A549 (cell line): Measurements from ENCODE around the gene FGGY.

ENCODE experiments used
- CHD4 ChIP-seq: fragments of 200-600 bp; sonication (generic); IDR thresholded peaks from 2 replicates; pipeline ENCODE4 v1.6.1; 2016; ENCODE audit warnings: antibody characterized with exemption, mild to moderate bottlenecking, borderline replicate concordance
- CTCF ChIP-seq: fragments of >200 bp; sonication (Bioruptor Twin); formaldehyde crosslinking; IDR thresholded peaks from 3 replicates; pipeline ENCODE4 v1.5.1; 2016
- EP300 ChIP-seq, 2 experiments: fragments of >200 bp; sonication (Bioruptor Twin); formaldehyde crosslinking; IDR thresholded peaks; 2 replicates in 1 of 2; 3 replicates in 1 of 2; pipeline ENCODE4 v1.6.1; 2016 to 2017
- MAZ ChIP-seq: fragments of 150-350 bp; IDR thresholded peaks from 2 replicates; pipeline ENCODE4 v1.6.1; 2014; ENCODE audit warnings: antibody characterized with exemption, low read depth, low read length, borderline replicate concordance
- POLR2A ChIP-seq: IDR thresholded peaks from 2 replicates; pipeline ENCODE4 v1.6.1; 2012; ENCODE audit warnings: mild to moderate bottlenecking, low read length
- RFX5 ChIP-seq: fragments of 450-650 bp; IDR thresholded peaks from 2 replicates; pipeline ENCODE4 v1.7.1; 2014; ENCODE audit warnings: antibody characterized with exemption, mild to moderate bottlenecking, moderate library complexity
- SMC3 ChIP-seq: fragments of >200 bp; sonication (Bioruptor Twin); formaldehyde crosslinking; IDR thresholded peaks from 3 replicates; pipeline ENCODE4 v1.6.1; 2018; ENCODE audit warnings: inconsistent platforms
- TF ChIP-seq, protein P1 (sequence below): fragments of 250-450 bp; sonication (Bioruptor Pico); IDR thresholded peaks from 2 replicates; pipeline ENCODE4 v1.5.0; 2021; ENCODE audit warnings: mild to moderate bottlenecking, moderate library complexity, borderline replicate concordance
- TF ChIP-seq, protein P2 (sequence below): IDR thresholded peaks from 2 replicates; pipeline ENCODE4 v1.6.1; 2012

DNA sequence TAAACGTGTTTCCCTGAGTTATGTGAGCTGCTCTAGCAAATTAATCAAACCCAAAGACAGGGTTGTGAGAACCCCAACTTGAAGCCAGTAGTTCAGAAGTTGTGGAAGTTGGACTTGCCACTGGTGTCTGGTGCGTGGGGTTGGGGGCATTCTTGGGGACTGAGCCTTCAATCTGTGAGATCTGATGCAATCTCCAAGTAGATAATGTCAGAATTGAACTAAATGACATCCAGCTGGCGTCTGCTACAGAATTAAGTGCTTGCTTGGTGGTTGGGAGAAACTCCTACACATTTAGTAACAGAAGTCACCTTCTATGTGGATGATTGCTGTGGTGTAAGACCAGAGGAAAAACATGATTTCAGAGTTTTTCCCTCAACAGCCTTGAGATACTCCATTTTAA is 207.4 kb downstream of the FGGY start:
- TF ChIP-seq EP300 (IDR thresholded peaks at IDR 0.05) (no peak), RFX5 (no peak), CTCF (no peak), CHD4 (no peak), SMC3 (no peak), POLR2A (no peak), MAZ (no peak)
- TF ChIP-seq, protein P1, sequence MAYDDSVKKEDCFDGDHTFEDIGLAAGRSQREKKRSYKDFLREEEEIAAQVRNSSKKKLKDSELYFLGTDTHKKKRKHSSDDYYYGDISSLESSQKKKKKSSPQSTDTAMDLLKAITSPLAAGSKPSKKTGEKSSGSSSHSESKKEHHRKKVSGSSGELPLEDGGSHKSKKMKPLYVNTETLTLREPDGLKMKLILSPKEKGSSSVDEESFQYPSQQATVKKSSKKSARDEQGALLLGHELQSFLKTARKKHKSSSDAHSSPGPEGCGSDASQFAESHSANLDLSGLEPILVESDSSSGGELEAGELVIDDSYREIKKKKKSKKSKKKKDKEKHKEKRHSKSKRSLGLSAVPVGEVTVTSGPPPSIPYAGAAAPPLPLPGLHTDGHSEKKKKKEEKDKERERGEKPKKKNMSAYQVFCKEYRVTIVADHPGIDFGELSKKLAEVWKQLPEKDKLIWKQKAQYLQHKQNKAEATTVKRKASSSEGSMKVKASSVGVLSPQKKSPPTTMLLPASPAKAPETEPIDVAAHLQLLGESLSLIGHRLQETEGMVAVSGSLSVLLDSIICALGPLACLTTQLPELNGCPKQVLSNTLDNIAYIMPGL: no peak
- TF ChIP-seq, protein P2, sequence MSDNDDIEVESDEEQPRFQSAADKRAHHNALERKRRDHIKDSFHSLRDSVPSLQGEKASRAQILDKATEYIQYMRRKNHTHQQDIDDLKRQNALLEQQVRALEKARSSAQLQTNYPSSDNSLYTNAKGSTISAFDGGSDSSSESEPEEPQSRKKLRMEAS: no peak
